MM.1S (cell line): ENCODE results near the gene MEFV.
"Not testable (repeated sequence)": the region's sequence is repeated elsewhere in the genome, so short reads cannot be mapped to it uniquely, and the experiment has no call there.

ENCODE experiments used
- DNase-seq: peaks from one replicate; pipeline ENCODE4 v3.0.0-alpha.2; 2015
- H2AFZ ChIP-seq: fragments of 300-600 bp; sonication (generic); 2 replicates; pipeline ENCODE4 v1.6.0; 2016; ENCODE audit warnings: antibody characterized with exemption, low read length
- H3F3A ChIP-seq: fragments of 300-600 bp; sonication (generic); 2 replicates; pipeline ENCODE4 v1.6.1; 2016; ENCODE audit warnings: mild to moderate bottlenecking, antibody characterized with exemption, low read length, moderate library complexity, mixed read lengths; ENCODE audit not compliant: insufficient read depth
- H3K27ac ChIP-seq: fragments of 300-600 bp; sonication (generic); 2 replicates; pipeline ENCODE4 v1.5.1; 2016; ENCODE audit warnings: mild to moderate bottlenecking, low read length
- H3K27me3 ChIP-seq: fragments of 300-600 bp; sonication (generic); replicated peaks from 2 replicates; pipeline ENCODE4 v1.6.0; 2016; ENCODE audit warnings: low read length; ENCODE audit not compliant: insufficient read depth
- H3K36me3 ChIP-seq: fragments of 300-600 bp; sonication (generic); replicated peaks from 2 replicates; pipeline ENCODE4 v1.6.1; 2016; ENCODE audit warnings: mild to moderate bottlenecking, low read length, mixed read lengths; ENCODE audit not compliant: insufficient read depth
- H3K4me1 ChIP-seq: fragments of 300-600 bp; sonication (generic); 2 replicates; pipeline ENCODE4 v1.6.1; 2016; ENCODE audit warnings: low read length, mixed read lengths
- H3K4me2 ChIP-seq: fragments of 300-600 bp; sonication (generic); 2 replicates; pipeline ENCODE4 v1.6.0; 2016; ENCODE audit warnings: low read depth, low read length
- H3K4me3 ChIP-seq: fragments of 300-600 bp; sonication (generic); 2 replicates; pipeline ENCODE4 v1.5.1; 2016; ENCODE audit warnings: low read length, mixed read lengths
- H3K79me2 ChIP-seq: fragments of 300-600 bp; sonication (generic); 2 replicates; pipeline ENCODE4 v1.6.1; 2016; ENCODE audit warnings: mixed run types, low read length, mixed read lengths
- H3K9ac ChIP-seq: fragments of 300-600 bp; sonication (generic); 2 replicates; pipeline ENCODE4 v1.6.1; 2016; ENCODE audit warnings: low read length, mixed read lengths
- H3K9me2 ChIP-seq: fragments of 300-600 bp; sonication (generic); replicated peaks from 2 replicates; pipeline ENCODE4 v1.6.1; 2016; ENCODE audit warnings: mild to moderate bottlenecking, low read length, mixed read lengths; ENCODE audit not compliant: insufficient read depth
- H3K9me3 ChIP-seq: fragments of 300-600 bp; sonication (generic); replicated peaks from 2 replicates; pipeline ENCODE4 v1.6.1; 2016; ENCODE audit warnings: mild to moderate bottlenecking, low read length, mixed read lengths; ENCODE audit not compliant: insufficient read depth
- H4K20me1 ChIP-seq: fragments of 300-600 bp; sonication (generic); 2 replicates; pipeline ENCODE4 v1.6.1; 2016; ENCODE audit warnings: mild to moderate bottlenecking, low read length, moderate library complexity, mixed read lengths; ENCODE audit not compliant: insufficient read depth
- CTCF ChIP-seq: fragments of 300-600 bp; sonication (generic); IDR thresholded peaks from 2 replicates; pipeline ENCODE4 v1.5.1; 2016; ENCODE audit warnings: antibody characterized with exemption, low read length, mixed read lengths
- EZH2 ChIP-seq: fragments of 300-600 bp; sonication (generic); optimal IDR thresholded peaks from 2 replicates; pipeline ENCODE3; 2017; ENCODE audit warnings: low read depth, mild to moderate bottlenecking, antibody characterized with exemption, low read length, mixed read lengths
- EZH2phosphoT487 ChIP-seq: fragments of 300-600 bp; sonication (generic); IDR thresholded peaks from 2 replicates; pipeline ENCODE4 v1.6.1; 2018; ENCODE audit warnings: antibody characterized with exemption, low read length

MEFV gene

DNA sequence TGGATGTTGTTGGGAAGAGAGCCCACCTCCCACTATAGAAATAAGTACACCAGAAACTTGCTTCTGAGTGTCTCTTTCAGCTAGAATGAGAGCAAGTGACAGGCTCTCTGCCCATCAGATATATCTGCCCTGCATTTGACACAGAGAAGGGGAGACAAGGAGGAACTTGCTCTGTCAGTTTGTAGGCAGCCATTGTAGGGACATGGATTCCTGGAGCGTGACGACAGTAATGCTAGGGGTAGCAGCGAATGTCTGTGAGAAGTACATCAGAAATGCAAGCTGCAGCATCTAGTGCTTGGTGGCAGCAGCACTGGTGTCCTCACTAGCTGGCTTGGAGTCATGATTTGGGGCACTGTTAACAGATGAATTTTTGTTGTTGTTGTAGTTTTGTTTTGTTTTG lies 44.4 kb downstream of the MEFV start:
- Histone ChIP-seq H3K36me3 (no peaks in the 10 kb centered on the region), H2AFZ (no peak overlapping the region)
- no peak for TF ChIP-seq EZH2
- no peak for TF ChIP-seq EZH2phosphoT487
- TF ChIP-seq CTCF: no peak

GRCh38 chr16:3207086-3207953 lies 49.1 kb downstream of the MEFV start:
- Histone ChIP-seq H3K4me3 (no peak overlapping the region), H3K79me2 (no peaks in the 10 kb centered on the region), H4K20me1 (no peaks in the 10 kb centered on the region), H3F3A (no peaks in the 10 kb centered on the region), H3K4me2 (no peak overlapping the region), H3K4me1 (no peaks in the 10 kb centered on the region), H2AFZ (0 out of 2 replicates have a peak overlapping the region, but pooled peaks have one; percentile 15), H3K9me2 (no peaks in the 10 kb centered on the region), H3K27me3 (peaks cover 15% of the 10 kb centered on the region; the same call in 1 of the 2 replicates), H3K9ac (no peak overlapping the region), H3K36me3 (no peaks in the 10 kb centered on the region), H3K27ac (no peak overlapping the region), H3K9me3 (no peaks in the 10 kb centered on the region)
- no peak for DNase-seq
- TF ChIP-seq EZH2phosphoT487 (no peak), CTCF (no peak), EZH2 (no peak)

More for the DNA sequence above, 44.4 kb downstream of the MEFV start:
- H3K27me3 ChIP-seq: no peaks in the 10 kb centered on the region
- H3K4me1 ChIP-seq: peaks cover 19% of the 10 kb centered on the region
- no peak overlapping the region for H3K4me3 ChIP-seq
- DNase-seq: no peak
- H3F3A ChIP-seq: no peaks in the 10 kb centered on the region; the same call in 1 of the 2 replicates
- no peak overlapping the region for H3K9ac ChIP-seq
- no peaks in the 10 kb centered on the region for H4K20me1 ChIP-seq
- H3K9me3 ChIP-seq: no peaks in the 10 kb centered on the region
- no peak overlapping the region for H3K27ac ChIP-seq
- no peaks in the 10 kb centered on the region for H3K79me2 ChIP-seq
- no peak overlapping the region for H3K4me2 ChIP-seq
- no peaks in the 10 kb centered on the region for H3K9me2 ChIP-seq

- H4K20me1 ChIP-seq, DNase-seq, H3K9me3 ChIP-seq, H3K4me1 ChIP-seq, H3K9me2 ChIP-seq, H2AFZ ChIP-seq, H3K27ac ChIP-seq, H3K36me3 ChIP-seq, H3K4me2 ChIP-seq, H3K9ac ChIP-seq, H3K4me3 ChIP-seq, H3K79me2 ChIP-seq, H3F3A ChIP-seq: not testable (repeated sequence)
- peaks cover 15% of the 10 kb centered on the region; the same call in 1 of the 2 replicates for H3K27me3 ChIP-seq
Observed at GRCh38 chr16:3205939-3206338, 50.5 kb downstream of the MEFV start.
